CD4-positive, alpha-beta T cell treated with Interleukin-6 at 100 ng/mL for 8 hours (primary cell): ENCODE data around the gene GPC6.

Experiments
- DNase-seq: peaks from one replicate; pipeline ENCODE4 v3.0.0-alpha.2; 2020; ENCODE audit warnings: mixed read lengths, low spot score

GPC6 gene

GRCh38 chr13:93926425-93926824 lies 699.8 kb downstream of the GPC6 start:
- no peak for DNase-seq

- DNase-seq: no peak
These were observed 700.8 kb downstream of the GPC6 start for GRCh38 chr13:93927431-93927830.

GRCh38 chr13:93932901-93933300 lies 706.3 kb downstream of the GPC6 start:
- no peak for DNase-seq

- no peak for DNase-seq
These were observed 710.3 kb downstream of the GPC6 start for GRCh38 chr13:93936901-93937300.

GRCh38 chr13:93941444-93941843 lies 714.8 kb downstream of the GPC6 start:
- no peak for DNase-seq

GRCh38 chr13:93942016-93942415 lies 715.4 kb downstream of the GPC6 start:
- DNase-seq: no peak

GRCh38 chr13:93945621-93946020 lies 719.0 kb downstream of the GPC6 start:
- no peak for DNase-seq

- no peak for DNase-seq
These were observed 720.4 kb downstream of the GPC6 start for GRCh38 chr13:93946994-93947393.

GRCh38 chr13:93947651-93948050 lies 721.0 kb downstream of the GPC6 start:
- no peak for DNase-seq

- DNase-seq: no peak
These were observed 721.7 kb downstream of the GPC6 start for GRCh38 chr13:93948162-93948922.

- DNase-seq: no peak
These were observed 724.5 kb downstream of the GPC6 start for GRCh38 chr13:93951108-93951507.

- no peak for DNase-seq
These were observed 725.3 kb downstream of the GPC6 start for GRCh38 chr13:93951951-93952350.

- no peak for DNase-seq
These were observed 727.2 kb downstream of the GPC6 start for GRCh38 chr13:93953841-93954240.

GRCh38 chr13:93955904-93956303 lies 729.3 kb downstream of the GPC6 start:
- no peak for DNase-seq

- DNase-seq: no peak
These were observed 729.8 kb downstream of the GPC6 start for GRCh38 chr13:93956426-93956825.

GRCh38 chr13:93957371-93957770 lies 730.8 kb downstream of the GPC6 start:
- no peak for DNase-seq

GRCh38 chr13:93959796-93960533 lies 733.4 kb downstream of the GPC6 start:
- DNase-seq: no peak

GRCh38 chr13:93963266-93964145 lies 736.9 kb downstream of the GPC6 start:
- no peak for DNase-seq

- DNase-seq: no peak
These were observed 737.5 kb downstream of the GPC6 start for GRCh38 chr13:93964146-93964512.

GRCh38 chr13:93965587-93965986 lies 739.0 kb downstream of the GPC6 start:
- DNase-seq: no peak

GRCh38 chr13:93966267-93966936 lies 739.8 kb downstream of the GPC6 start:
- DNase-seq: no peak

- no peak for DNase-seq
These were observed 740.7 kb downstream of the GPC6 start for GRCh38 chr13:93967286-93967685.
